Activated naive CD4-positive, alpha-beta T cell treated with anti-CD3 and anti-CD28 coated beads for 36 hours (primary cell): Measurements from ENCODE around the gene SLC15A4. TPM values are rescaled to one million over a fixed set of nuclear protein-coding genes. Genes with fewer than 3 reads are reported as not detected.

Source experiments
- CTCF ChIA-PET: fragments of 350-600 bp; sonication (Branson Sonifier 250); formaldehyde crosslinking; loops from one replicate; lab custom pipeline; 2021; ENCODE audit warnings: antibody characterized with exemption; lab: Charles Lee
- DNase-seq: peaks from one replicate; pipeline ENCODE4 v3.0.0-alpha.2; 2020
- H3K27ac Mint-ChIP-seq: one replicate; pipeline ENCODE4 v1.8.0; 2021; ENCODE audit warnings: mild to moderate bottlenecking, mixed read lengths
- H3K27me3 Mint-ChIP-seq: one replicate; pipeline ENCODE4 v1.8.0; 2021; ENCODE audit warnings: low read depth, mixed read lengths
- H3K36me3 Mint-ChIP-seq: one replicate; pipeline ENCODE4 v1.8.0; 2021; ENCODE audit warnings: low read depth, mixed read lengths
- H3K4me1 Mint-ChIP-seq: one replicate; pipeline ENCODE4 v1.8.0; 2021; ENCODE audit warnings: low read depth, mixed read lengths
- H3K4me3 Mint-ChIP-seq: one replicate; pipeline ENCODE4 v1.8.0; 2021; ENCODE audit warnings: mild to moderate bottlenecking, moderate library complexity, mixed read lengths
- H3K9me3 Mint-ChIP-seq: one replicate; pipeline ENCODE4 v1.8.0; 2021; ENCODE audit warnings: mixed read lengths
- intact Hi-C: fragments of 100-400 bp; cut with micrococcal nuclease; formaldehyde crosslinking; loops from one replicate; pipeline ENCODE4 v1.15.1; 2023
- total RNA-seq, 2 experiments: library from RNA; stranded (reverse); gene quantifications; one replicate each; pipeline ENCODE4 v1.2.3, GENCODE V29; 2021

SLC15A4 gene
- total RNA-seq, 2 experiments from 2014 or later, result 10.1 to 10.3 TPM

DNA sequence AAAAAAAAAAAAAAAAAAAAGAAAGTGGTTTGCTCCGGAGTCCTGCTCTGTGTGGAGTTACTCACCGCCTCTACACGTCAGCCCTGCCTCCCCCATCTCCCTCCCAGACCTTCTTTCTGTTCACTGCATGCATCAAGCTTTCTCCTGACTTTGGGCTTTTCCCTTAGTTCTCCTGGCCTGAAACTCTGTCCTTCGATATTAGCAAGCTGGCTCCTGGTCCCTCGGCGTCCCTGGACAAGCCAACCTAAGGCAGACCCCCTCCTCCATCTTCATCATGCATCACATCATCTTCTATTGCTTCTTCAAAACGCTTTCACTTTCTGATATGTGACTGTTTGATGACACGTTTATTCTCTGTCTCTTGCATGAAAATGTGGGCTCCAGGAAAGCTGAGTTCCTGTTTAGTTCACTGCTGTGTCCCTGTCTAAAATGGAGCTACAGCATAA is 40.6 kb downstream of the SLC15A4 start:
- Mint-ChIP-seq H3K27me3 (peaks cover 3% of the 10 kb centered on the region), H3K4me1 (peaks cover 14% of the 10 kb centered on the region), H3K4me3 (peak overlapping the region; percentile 60), H3K9me3 (no peaks in the 10 kb centered on the region), H3K27ac (peak overlapping the region; percentile 89), H3K36me3 (no peaks in the 10 kb centered on the region)
- CTCF ChIA-PET, result interaction anchor here (0.6 to 1.1 kb wide), 4 partner anchors 39 to 761 kb away, joined by 3 to 5 read pairs (median 3); partner anchors contain the start of gene SLC15A4
- DNase-seq, result peak; percentile 51
- intact Hi-C loops, result loop anchor here (1.0 to 2.0 kb wide), 3 partner anchors 41 to 1128 kb away; no protein-coding TSS in a partner anchor

DNA sequence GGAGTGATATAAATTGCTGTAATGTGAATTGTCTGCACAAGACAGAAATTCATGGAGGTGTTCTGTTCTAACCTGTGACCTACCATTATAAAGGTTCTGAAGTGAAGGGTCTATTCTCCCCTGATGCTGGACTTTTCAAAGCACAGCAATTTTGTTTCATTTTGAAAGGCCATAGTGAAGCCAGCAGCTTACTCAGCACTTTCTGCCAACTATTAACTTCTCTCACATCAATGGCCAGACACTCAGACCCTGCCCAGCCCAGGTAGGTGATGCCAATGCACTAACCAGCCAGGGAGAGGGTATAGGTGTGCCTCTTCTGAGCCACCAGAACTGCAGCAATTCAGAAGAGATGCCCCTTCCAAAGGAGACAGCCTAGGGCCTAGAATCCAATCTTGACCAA is 43.9 kb downstream of the SLC15A4 start:
- Mint-ChIP-seq H3K9me3 (no peaks in the 10 kb centered on the region), H3K4me1 (peaks cover 14% of the 10 kb centered on the region), H3K27ac (no peak overlapping the region), H3K4me3 (no peak overlapping the region), H3K36me3 (no peaks in the 10 kb centered on the region), H3K27me3 (peaks cover 3% of the 10 kb centered on the region)
- intact Hi-C loops, result no loop called here
- CTCF ChIA-PET, result no interaction called here
- no peak for DNase-seq

DNA sequence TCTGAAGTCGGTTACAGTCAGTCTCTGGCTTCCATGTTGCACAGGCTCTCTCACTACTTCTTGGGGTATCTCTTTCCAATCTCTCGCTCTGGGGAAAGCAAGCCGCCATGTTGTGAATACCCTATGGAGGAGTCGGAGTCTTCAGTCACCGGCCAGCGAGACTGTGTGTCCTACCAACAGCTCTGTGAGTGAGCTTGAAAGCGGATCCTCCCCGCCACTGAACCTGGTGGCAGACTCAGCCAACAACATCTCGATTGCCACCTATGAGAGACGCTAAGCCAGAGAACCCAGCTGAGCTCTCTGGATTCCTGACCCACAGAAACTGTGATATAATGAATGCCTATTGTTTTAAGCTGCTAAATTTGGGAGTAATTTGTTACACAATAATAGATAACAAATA is 51.5 kb downstream of the SLC15A4 start:
- Mint-ChIP-seq H3K36me3 (no peaks in the 10 kb centered on the region), H3K4me1 (no peaks in the 10 kb centered on the region), H3K27me3 (peaks cover 10% of the 10 kb centered on the region), H3K27ac (no peak overlapping the region), H3K4me3 (no peak overlapping the region), H3K9me3 (no peaks in the 10 kb centered on the region)
- DNase-seq, result no peak
- CTCF ChIA-PET, result no interaction called here
- intact Hi-C loops, result no loop called here

DNA sequence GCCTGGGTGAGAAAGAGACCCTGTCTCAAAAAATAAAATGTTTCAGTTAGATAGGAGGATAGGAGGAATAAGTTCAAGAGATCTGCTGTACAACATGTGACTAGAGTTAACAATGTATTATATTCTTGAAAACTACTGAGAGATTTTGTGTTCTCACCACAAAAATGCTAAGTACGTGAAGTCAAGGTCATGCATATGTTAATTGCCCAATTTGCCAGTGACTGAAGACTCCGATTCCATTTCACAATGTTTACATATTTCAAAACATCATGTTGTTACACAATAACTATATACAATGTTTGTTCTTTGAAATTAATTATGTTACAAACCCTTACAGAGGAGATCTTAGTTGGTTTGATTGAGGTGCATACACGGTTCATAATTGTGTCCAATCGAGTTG is 52.1 kb downstream of the SLC15A4 start:
- DNase-seq, result no peak
- intact Hi-C loops, result no loop called here
- no peak overlapping the region for H3K27ac Mint-ChIP-seq
- H3K9me3 Mint-ChIP-seq, result no peaks in the 10 kb centered on the region
- H3K4me1 Mint-ChIP-seq, result no peaks in the 10 kb centered on the region
- no peak overlapping the region for H3K4me3 Mint-ChIP-seq
- CTCF ChIA-PET, result no interaction called here
- peaks cover 15% of the 10 kb centered on the region for H3K27me3 Mint-ChIP-seq
- no peaks in the 10 kb centered on the region for H3K36me3 Mint-ChIP-seq

DNA sequence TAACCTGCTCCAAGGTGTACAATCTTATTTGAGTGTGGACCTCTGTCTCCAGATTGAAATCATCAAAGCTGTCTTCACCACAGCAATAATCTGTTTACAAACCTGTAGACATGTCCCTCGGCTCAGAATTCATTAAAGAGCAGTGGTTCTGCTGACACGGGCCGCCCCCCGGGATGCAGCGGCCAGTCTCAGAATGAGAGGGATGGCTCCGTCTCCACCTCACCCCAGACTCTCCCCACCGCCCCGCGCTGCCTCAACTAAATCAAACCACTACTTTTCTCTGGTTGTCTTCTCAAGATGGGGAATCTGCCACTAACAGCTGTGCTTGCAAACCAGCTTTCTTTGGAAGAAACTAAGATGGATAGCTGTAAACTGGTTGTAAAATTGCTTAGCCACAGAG is 56.2 kb downstream of the SLC15A4 start:
- CTCF ChIA-PET, result no interaction called here
- Mint-ChIP-seq H3K4me1 (no peaks in the 10 kb centered on the region), H3K27me3 (peaks cover 23% of the 10 kb centered on the region), H3K9me3 (no peaks in the 10 kb centered on the region), H3K27ac (no peak overlapping the region), H3K36me3 (no peaks in the 10 kb centered on the region), H3K4me3 (no peak overlapping the region)
- DNase-seq, result no peak
- intact Hi-C loops, result no loop called here

- intact Hi-C loops, result no loop called here
- no peak overlapping the region for H3K27ac Mint-ChIP-seq
- H3K36me3 Mint-ChIP-seq, result no peaks in the 10 kb centered on the region
- no peak for DNase-seq
- no peaks in the 10 kb centered on the region for H3K9me3 Mint-ChIP-seq
- no peak overlapping the region for H3K4me3 Mint-ChIP-seq
- H3K27me3 Mint-ChIP-seq, result peaks cover 23% of the 10 kb centered on the region
- CTCF ChIA-PET, result no interaction called here
- no peaks in the 10 kb centered on the region for H3K4me1 Mint-ChIP-seq
These were observed 56.8 kb downstream of the SLC15A4 start for GRCh38 chr12:128766738-128767501.

GRCh38 chr12:128763395-128763794 is 60.4 kb downstream of the SLC15A4 start:
- intact Hi-C loops, result no loop called here
- Mint-ChIP-seq H3K27me3 (peaks cover 19% of the 10 kb centered on the region), H3K27ac (no peak overlapping the region), H3K4me3 (no peak overlapping the region), H3K9me3 (no peaks in the 10 kb centered on the region), H3K36me3 (no peaks in the 10 kb centered on the region), H3K4me1 (no peaks in the 10 kb centered on the region)
- CTCF ChIA-PET, result no interaction called here
- DNase-seq, result no peak

DNA sequence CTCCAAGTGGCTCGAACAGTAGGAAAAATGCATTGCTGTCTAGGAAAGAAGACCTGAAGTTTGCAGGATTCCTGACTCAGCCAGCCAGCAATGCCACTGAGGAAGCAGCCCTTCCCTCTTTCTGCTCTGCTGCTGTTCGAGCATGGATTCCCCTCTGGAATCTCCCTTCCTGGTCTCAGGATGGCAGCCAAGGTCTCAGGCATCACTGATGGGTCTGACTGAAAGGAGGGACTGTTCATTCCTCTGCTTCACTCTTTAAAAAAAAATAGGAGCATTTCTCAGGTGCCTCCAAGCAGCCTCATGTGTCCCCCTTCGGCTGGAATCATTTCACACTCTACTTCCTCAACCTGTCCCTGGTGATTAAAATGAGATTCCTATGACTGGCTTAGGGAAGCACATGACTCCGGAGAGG is 62.4 kb downstream of the SLC15A4 start:
- no peak for DNase-seq
- Mint-ChIP-seq H3K27ac (no peak overlapping the region), H3K36me3 (no peaks in the 10 kb centered on the region), H3K9me3 (no peaks in the 10 kb centered on the region), H3K4me3 (no peak overlapping the region), H3K4me1 (no peaks in the 10 kb centered on the region), H3K27me3 (peaks cover 5% of the 10 kb centered on the region)
- intact Hi-C loops, result no loop called here
- CTCF ChIA-PET, result no interaction called here

- no peaks in the 10 kb centered on the region for H3K9me3 Mint-ChIP-seq
- intact Hi-C loops, result no loop called here
- no peaks in the 10 kb centered on the region for H3K27me3 Mint-ChIP-seq
- no peak for DNase-seq
- H3K36me3 Mint-ChIP-seq, result no peaks in the 10 kb centered on the region
- CTCF ChIA-PET, result no interaction called here
- no peak overlapping the region for H3K27ac Mint-ChIP-seq
- H3K4me3 Mint-ChIP-seq, result no peak overlapping the region
- no peaks in the 10 kb centered on the region for H3K4me1 Mint-ChIP-seq
These were observed 68.2 kb downstream of the SLC15A4 start for GRCh38 chr12:128755566-128755965.

DNA sequence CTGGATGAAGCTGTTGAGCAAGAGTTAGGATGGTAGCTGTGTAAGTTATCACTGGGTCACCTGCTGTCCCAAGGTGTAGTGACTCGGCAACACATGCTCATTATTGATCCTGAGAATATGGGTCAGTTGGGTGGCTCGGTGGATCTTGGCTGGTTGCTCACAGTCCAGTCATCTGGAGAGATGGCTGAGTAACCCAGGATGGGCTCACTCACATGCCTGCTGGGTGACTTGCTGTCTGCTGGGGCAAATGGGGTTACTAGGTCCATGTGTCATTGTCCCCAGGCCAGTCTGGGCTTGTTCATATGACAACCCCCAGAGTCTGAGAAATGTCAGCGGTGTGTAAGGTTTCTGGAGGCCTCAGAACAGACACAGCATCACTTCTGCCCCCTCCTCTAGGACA is 69.5 kb downstream of the SLC15A4 start:
- no peak for DNase-seq
- intact Hi-C loops, result no loop called here
- no peaks in the 10 kb centered on the region for H3K36me3 Mint-ChIP-seq
- no peaks in the 10 kb centered on the region for H3K27me3 Mint-ChIP-seq
- no peak overlapping the region for H3K4me3 Mint-ChIP-seq
- no peak overlapping the region for H3K27ac Mint-ChIP-seq
- no peaks in the 10 kb centered on the region for H3K9me3 Mint-ChIP-seq
- H3K4me1 Mint-ChIP-seq, result no peaks in the 10 kb centered on the region
- CTCF ChIA-PET, result interaction anchor here (0.6 kb wide), 1 partner anchor 132 kb away, joined by 4 read pairs; no protein-coding TSS in a partner anchor

- H3K27ac Mint-ChIP-seq, result no peak overlapping the region
- CTCF ChIA-PET, result no interaction called here
- H3K27me3 Mint-ChIP-seq, result no peaks in the 10 kb centered on the region
- H3K4me3 Mint-ChIP-seq, result no peak overlapping the region
- intact Hi-C loops, result no loop called here
- H3K9me3 Mint-ChIP-seq, result no peaks in the 10 kb centered on the region
- H3K36me3 Mint-ChIP-seq, result no peaks in the 10 kb centered on the region
- no peak for DNase-seq
- H3K4me1 Mint-ChIP-seq, result no peaks in the 10 kb centered on the region
These were observed 70.3 kb downstream of the SLC15A4 start for GRCh38 chr12:128753438-128753837.

DNA sequence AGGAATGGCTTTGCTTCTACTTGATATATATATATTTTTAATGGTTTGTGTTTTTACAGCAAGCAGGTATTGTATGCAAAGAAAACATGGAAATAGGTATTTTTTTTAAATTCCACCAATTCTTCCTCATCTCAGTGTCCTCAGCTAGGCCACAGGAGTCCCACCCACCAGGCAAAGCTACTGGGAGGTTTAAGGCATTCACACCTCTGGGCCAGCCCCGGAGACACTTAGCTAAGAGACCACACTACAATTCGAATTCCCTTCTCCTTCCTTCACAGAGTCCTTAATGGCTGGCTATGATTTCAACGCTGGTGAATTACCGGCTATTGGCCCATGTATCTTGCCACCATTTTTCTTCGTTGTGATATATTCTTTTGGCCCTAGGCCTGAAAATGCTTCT is 71.4 kb downstream of the SLC15A4 start:
- no peak overlapping the region for H3K27ac Mint-ChIP-seq
- H3K9me3 Mint-ChIP-seq, result no peaks in the 10 kb centered on the region
- peaks cover 6% of the 10 kb centered on the region for H3K27me3 Mint-ChIP-seq
- no peaks in the 10 kb centered on the region for H3K4me1 Mint-ChIP-seq
- H3K36me3 Mint-ChIP-seq, result no peaks in the 10 kb centered on the region
- CTCF ChIA-PET, result no interaction called here
- H3K4me3 Mint-ChIP-seq, result no peak overlapping the region
- intact Hi-C loops, result no loop called here
- no peak for DNase-seq

DNA sequence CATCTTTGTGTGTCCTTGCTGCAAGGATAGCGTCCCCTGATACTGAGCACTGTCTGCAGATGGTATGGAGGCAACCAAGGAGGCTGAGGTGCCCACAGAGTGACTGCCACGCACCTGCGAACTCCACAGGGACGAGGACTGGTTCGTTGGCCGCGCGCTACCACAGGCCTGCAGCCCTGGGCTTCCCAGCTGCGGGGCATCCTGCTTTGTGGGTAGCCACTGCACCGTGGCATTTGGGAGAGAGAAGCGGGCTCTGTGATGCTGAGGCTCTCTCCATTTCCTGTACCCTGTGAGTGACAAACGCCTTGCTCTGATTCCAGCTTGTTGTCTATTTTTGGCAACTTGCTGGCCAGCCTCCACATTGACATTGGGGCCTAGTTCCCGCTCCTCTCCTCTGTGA is 76.3 kb downstream of the SLC15A4 start:
- H3K36me3 Mint-ChIP-seq, result no peaks in the 10 kb centered on the region
- H3K4me3 Mint-ChIP-seq, result no peak overlapping the region
- H3K9me3 Mint-ChIP-seq, result no peaks in the 10 kb centered on the region
- intact Hi-C loops, result no loop called here
- CTCF ChIA-PET, result no interaction called here
- no peak overlapping the region for H3K27ac Mint-ChIP-seq
- peaks cover 6% of the 10 kb centered on the region for H3K27me3 Mint-ChIP-seq
- H3K4me1 Mint-ChIP-seq, result no peaks in the 10 kb centered on the region
- DNase-seq, result no peak
